GM19240 (cell line): ENCODE measurements around the gene IL10.
"Not testable (repeated sequence)": the region's sequence is repeated elsewhere in the genome, so short reads cannot be mapped to it uniquely, and the experiment has no call there.

ENCODE experiments used
- DNase-seq: peaks from one replicate; pipeline ENCODE4 v3.0.0; 2011; ENCODE audit warnings: low spot score; ENCODE audit not compliant: insufficient read length

Gene IL10

GRCh38 chr1:206765771-206766170, 6.5 kb downstream of the IL10 start:
- DNase-seq, result not testable (repeated sequence)

- not testable (repeated sequence) for DNase-seq
Measured at GRCh38 chr1:206762741-206763364, 9.4 kb downstream of the IL10 start.

- no peak for DNase-seq
Measured at GRCh38 chr1:206761159-206761768, 11.0 kb downstream of the IL10 start.

- DNase-seq, result no peak
Measured at GRCh38 chr1:206760590-206760989, 11.7 kb downstream of the IL10 start.

GRCh38 chr1:206757524-206758266, 14.6 kb downstream of the IL10 start:
- DNase-seq, result no peak

- no peak for DNase-seq
Measured at GRCh38 chr1:206754011-206754410, 18.3 kb downstream of the IL10 start.

GRCh38 chr1:206753141-206753540, 19.2 kb downstream of the IL10 start:
- DNase-seq, result no peak

- DNase-seq, result no peak
Measured at GRCh38 chr1:206752481-206752880, 19.8 kb downstream of the IL10 start.

- DNase-seq, result no peak
Measured at GRCh38 chr1:206751891-206752290, 20.4 kb downstream of the IL10 start.

- DNase-seq, result no peak
Measured at GRCh38 chr1:206748348-206749030, 23.8 kb downstream of the IL10 start.

GRCh38 chr1:206745301-206745700, 27.0 kb downstream of the IL10 start:
- no peak for DNase-seq

GRCh38 chr1:206744683-206745082, 27.6 kb downstream of the IL10 start:
- no peak for DNase-seq

- DNase-seq, result no peak
Measured at GRCh38 chr1:206742719-206743383, 29.4 kb downstream of the IL10 start.

- no peak for DNase-seq
Measured at GRCh38 chr1:206741142-206741701, 31.1 kb downstream of the IL10 start.

GRCh38 chr1:206739411-206740076, 32.8 kb downstream of the IL10 start:
- peak; percentile 88 for DNase-seq

GRCh38 chr1:206738370-206739366, 33.6 kb downstream of the IL10 start:
- DNase-seq, result no peak

- no peak for DNase-seq
Measured at GRCh38 chr1:206737729-206738201, 34.5 kb downstream of the IL10 start.

GRCh38 chr1:206736878-206737728, 35.2 kb downstream of the IL10 start:
- DNase-seq, result no peak
